HG03439 (cell line): ENCODE results near the gene ZMPSTE24.

ENCODE experiments used
- ATAC-seq: cut with Tn5 transposase; IDR thresholded peaks from one replicate; pipeline ENCODE4 v1.9.1; 2021; ENCODE audit warnings: mild to moderate bottlenecking, moderate library complexity; ENCODE audit not compliant: unreplicated experiment

Gene ZMPSTE24

DNA sequence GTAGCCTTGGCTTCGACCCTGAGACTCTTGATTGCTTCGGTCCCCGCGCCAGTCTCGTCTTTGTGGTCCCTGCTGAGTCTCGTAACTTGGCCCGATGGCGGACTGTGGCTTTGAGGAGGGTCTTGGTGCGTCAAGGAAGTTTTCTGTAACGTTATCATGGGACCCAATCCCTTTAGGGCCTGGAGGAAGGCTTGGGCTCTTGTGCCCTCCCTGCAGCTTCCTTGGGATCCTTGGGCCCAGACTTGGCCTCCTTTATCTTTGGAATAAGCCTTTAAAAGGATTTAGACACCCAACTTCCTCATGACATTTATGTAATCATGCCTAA, 371 bp downstream of the ZMPSTE24 start:
- no peak for ATAC-seq

- ATAC-seq = no peak
Observed at GRCh38 chr1:40264354-40264781, 6.3 kb downstream of the ZMPSTE24 start.

DNA sequence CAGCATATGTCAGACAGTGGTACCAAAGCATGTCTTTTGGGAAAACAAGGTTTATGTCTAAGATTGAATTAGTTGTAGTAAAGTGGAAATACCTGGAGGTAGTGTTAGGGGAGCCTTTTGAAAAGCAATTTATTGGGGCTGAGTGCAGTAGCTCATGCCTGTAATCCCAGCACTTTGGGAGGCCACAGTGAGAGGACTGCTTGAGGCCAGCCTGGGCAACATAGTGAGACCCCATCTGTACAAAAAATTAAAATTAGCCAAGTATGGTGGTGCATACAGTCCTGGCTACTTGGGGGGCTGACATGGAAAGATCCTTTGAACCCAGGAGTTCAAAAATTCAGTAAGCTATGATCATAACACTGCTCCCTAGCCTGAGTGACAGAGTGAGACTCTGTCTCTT, 7.3 kb downstream of the ZMPSTE24 start:
- ATAC-seq = no peak

DNA sequence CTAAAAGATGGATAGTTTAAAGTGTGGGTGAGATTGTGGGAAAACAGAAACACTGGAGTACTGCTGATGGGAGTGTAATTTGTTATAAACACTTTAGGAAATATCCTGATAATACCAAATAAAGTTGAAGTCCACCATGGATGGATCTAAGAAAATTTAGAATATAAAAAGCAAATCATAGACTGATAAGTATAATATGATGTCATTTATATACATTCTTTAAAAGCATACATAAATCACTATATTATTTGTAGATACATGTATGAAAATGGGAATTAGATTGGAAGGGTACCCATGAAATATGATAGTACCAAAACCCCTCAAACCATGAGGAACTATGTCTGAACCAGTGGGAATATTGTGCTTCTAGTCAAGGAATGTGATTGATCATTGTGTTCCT, 7.9 kb downstream of the ZMPSTE24 start:
- no peak for ATAC-seq

- no peak for ATAC-seq
Observed at GRCh38 chr1:40266786-40267535, 8.9 kb downstream of the ZMPSTE24 start.

- no peak for ATAC-seq
Observed at GRCh38 chr1:40267767-40268187, 9.7 kb downstream of the ZMPSTE24 start.

- ATAC-seq = no peak
Observed at GRCh38 chr1:40268211-40268610, 10.2 kb downstream of the ZMPSTE24 start.

- ATAC-seq = no peak
Observed at GRCh38 chr1:40270152-40270834, 12.3 kb downstream of the ZMPSTE24 start.

DNA sequence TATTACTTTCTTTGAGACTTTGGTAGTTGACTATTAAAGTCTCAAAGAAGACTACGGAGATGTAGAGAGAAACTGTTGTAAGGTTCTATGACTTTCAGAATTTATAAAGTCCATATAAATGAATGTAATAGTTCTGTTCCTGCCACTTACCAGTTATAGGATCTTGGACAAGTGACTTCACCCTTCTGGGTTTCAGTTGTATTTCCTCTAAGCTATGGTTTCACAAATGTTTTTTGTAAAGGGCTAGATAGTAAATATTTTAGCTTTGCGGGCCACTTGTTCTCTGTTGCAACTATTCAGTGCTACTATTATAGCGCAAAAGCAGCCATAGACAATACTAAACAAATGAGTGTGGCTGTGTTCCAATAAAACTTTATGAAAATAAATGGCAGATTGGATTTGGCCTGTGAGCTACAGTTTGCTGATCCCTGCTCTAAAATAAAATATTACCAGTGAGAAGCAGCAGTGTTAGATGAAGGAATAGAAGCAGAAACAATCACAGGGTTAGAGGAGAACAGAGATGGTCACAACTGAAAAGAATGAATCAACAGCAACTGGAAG, 14.7 kb downstream of the ZMPSTE24 start:
- ATAC-seq = no peak

- ATAC-seq = no peak
Observed at GRCh38 chr1:40273547-40274166, 15.6 kb downstream of the ZMPSTE24 start.

GRCh38 chr1:40274331-40274730, 16.3 kb downstream of the ZMPSTE24 start:
- ATAC-seq = no peak

DNA sequence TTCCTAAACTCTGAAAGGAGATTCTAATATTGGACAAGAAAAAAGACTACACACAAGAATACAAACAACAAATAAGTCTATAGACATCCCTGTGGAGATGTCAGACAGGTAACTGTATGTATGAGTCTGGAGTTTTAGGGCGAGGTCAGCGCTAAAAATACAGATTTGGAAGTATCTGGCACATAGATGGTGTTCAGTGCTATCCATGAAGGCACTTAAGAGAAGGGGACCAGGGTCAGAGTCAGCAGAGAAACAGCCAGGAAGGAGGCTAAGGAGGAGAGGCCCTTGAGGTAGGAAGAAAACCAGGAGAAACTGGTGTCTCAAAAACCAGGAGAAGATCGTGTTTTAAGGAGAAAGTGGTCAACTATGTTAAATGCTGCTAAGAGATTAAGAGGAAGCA, 18.1 kb downstream of the ZMPSTE24 start:
- no peak for ATAC-seq

- no peak for ATAC-seq
Observed at GRCh38 chr1:40281853-40282252, 23.8 kb downstream of the ZMPSTE24 start.

- no peak for ATAC-seq
Observed at GRCh38 chr1:40291293-40291692, 33.3 kb downstream of the ZMPSTE24 start.

DNA sequence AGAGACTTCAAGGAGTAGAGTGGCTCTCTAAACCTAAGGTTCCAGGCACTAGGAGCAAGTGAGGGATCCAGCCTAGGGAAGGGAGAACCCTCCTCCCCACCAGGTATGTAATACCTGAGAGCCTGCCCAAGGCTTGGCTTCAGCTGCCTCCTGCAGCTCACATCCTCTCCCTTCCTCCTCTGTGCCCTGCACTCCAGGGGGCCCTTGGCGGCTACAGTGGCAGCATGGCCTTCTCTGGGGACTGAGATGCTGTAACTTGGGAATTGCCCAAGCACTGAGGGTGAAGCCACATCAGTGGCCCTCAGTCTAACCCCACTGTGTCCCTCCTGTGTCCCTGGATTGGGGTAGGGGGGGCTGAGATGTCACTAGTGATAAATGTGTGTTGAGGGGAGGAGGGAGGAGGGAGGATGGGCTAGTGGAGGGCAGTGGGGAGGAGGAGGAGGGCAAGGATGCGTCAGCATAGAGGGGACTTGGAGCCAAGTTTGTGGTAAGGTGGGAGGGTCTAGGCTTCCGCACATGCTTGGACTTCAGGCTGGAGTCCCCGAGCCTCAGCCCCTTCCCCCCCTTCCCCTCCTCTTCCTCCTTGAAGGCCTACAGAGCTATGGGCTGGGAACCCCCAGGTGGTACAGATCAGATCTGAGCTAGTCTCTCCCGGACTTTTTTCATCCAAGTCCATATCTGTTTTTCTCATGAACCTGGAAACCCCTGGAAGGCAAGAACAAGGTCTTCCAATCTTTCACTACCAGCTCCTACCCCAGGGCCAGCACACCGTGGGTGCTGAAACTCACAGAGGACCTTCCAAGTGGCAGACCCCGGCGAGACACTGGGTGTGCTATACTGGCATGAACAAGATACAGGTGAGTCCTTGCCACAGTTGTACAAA, 41.6 kb downstream of the ZMPSTE24 start:
- ATAC-seq = no peak

DNA sequence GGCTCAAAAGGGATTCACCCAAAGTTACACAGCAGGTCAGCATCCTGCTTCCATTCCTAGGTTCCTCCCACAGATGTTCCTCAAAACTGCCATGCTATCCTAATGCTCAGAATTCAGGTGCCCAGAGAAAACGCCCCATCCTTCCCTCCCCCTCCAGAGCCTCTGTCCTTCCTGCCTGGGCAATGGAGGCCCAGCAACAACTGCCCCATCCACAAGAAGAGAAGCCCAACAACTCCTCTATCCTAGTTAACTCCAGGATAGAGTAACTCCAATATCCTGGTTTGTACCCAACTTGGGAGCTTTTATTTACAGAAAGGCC, 42.2 kb downstream of the ZMPSTE24 start:
- no peak for ATAC-seq

- ATAC-seq = no peak
Observed at GRCh38 chr1:40300651-40301050, 42.6 kb downstream of the ZMPSTE24 start.

DNA sequence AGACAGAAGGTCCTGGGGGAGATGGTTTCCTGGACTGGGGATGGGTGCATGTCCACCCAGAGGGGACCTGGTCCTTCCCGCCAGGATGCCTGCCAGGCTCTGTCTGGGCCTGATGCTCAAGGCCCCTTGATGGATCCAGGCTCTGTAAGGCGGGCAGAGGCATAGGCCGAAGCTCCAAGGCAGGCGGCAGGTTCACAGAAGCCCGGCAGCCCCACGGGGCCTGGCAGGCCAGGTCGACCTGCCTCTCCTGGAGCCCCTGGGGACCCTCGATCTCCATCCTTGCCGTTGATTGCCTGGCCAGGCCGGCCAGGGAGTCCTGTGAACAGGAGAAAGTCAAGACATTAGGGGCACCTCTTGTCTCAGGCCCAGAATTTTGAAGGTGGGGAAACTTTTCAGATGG, 43.0 kb downstream of the ZMPSTE24 start:
- no peak for ATAC-seq

DNA sequence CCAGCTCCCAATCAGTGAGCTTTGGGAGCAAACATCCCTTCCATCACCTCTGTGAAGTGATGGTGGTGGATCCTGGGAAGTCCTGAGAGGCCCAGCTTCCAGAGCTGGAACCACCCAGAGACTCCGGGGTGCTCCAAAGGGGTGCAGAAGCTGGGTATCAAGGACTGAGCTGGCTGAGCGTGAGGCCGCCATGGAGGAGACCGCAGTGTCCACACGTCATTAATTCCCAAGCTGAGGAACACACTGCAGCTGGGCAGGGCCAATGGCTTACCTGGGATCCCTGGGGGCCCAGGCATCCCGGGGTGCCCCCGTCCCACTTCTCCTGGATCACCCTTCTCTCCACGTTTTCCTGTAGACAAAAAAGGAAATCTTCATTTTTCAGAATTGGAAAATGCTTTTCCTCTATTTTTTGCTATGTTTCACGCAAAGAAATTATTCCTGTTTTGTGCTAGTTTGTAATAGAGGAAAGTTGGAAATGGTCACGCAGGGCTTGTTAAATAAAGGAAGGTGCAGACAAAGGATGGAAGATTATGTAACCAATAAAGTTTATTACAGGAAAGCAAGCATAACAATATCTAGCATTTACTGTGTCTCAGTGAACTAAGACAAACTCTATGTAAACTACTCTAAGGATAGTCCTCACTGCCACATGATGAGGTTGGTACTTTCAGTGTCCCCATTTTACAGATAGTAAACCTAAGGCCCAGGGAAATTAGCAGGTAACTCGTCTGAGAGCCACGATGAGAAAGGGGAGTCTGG, 43.7 kb downstream of the ZMPSTE24 start:
- no peak for ATAC-seq

DNA sequence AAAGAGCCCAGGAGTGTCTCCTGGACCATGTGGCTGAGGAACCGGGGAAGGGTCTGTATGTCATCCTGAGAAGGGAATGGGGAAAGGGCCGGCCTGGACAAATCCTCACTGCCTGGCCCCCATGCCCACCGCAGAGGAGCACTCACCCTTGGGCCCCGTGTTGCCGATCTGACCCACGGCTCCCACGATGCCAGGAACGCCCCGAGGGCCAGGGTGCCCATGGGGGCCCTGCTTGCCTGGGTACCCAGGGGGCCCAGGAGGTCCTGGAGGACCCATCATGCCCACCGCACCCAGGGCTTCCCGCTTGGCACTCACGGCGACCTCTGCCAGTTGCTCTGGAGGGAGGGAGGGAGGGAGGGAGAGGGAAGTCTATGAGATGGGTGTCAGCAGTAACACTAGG, 44.4 kb downstream of the ZMPSTE24 start:
- no peak for ATAC-seq
